ENCODE measurements around the gene TGFBR3L. TPM values are rescaled to one million over a fixed set of nuclear protein-coding genes. Genes with fewer than 3 reads are reported as not detected.
A peak's percentile ranks its signal among the peaks of the same experiment; 100 is the strongest.

Gene TGFBR3L
- total RNA-seq, 1 donor: 0.86 TPM

DNA sequence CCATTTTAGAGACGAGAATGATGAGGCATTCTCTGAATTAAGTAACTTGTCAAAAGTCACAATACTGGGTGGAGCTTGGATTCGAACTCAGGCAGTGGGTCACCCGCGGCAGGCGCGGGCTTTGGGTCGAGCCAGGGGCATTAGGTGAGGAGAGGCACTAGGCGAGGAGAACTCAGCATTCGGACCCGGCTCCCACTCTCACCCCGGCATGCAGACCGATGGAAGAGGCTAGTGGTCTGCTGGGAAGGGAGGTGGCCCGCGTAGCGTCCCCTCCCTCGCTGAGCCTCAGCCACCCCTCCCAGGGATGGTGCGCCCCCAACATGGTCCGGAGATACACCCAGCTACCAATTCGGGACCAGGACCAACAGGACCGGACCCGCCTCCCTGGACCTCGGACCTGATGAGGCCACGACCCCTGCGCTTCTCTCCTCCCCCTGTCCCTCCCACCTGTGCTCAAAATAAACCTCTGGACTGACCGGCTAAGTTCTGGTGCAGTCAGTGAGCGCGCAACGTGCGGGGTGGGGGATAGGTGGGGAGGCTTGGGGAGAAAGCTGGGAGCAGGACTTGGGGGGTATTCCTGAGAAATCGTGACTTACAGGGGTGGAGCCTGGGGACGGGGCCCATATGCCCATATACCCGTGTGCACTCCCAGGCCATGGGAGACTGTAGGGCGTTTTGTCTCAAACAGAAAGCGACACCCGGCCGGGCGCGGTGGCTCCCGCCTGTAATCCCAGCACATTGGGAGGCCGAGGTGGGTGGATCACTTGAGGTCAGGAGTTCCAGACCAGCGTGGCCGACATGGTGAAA, 4.2 kb downstream of the TGFBR3L start:
- DNase-seq (ENCODE audit: low read depth): no peak
- no peak overlapping the region for H3K4me3 ChIP-seq (ENCODE audit: low read depth, low read length)
- TF ChIP-seq, protein P1, sequence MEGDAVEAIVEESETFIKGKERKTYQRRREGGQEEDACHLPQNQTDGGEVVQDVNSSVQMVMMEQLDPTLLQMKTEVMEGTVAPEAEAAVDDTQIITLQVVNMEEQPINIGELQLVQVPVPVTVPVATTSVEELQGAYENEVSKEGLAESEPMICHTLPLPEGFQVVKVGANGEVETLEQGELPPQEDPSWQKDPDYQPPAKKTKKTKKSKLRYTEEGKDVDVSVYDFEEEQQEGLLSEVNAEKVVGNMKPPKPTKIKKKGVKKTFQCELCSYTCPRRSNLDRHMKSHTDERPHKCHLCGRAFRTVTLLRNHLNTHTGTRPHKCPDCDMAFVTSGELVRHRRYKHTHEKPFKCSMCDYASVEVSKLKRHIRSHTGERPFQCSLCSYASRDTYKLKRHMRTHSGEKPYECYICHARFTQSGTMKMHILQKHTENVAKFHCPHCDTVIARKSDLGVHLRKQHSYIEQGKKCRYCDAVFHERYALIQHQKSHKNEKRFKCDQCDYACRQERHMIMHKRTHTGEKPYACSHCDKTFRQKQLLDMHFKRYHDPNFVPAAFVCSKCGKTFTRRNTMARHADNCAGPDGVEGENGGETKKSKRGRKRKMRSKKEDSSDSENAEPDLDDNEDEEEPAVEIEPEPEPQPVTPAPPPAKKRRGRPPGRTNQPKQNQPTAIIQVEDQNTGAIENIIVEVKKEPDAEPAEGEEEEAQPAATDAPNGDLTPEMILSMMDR (IDR thresholded peaks at IDR 0.05; ENCODE audit: insufficient read depth, low read depth, low read length): no peak

DNA sequence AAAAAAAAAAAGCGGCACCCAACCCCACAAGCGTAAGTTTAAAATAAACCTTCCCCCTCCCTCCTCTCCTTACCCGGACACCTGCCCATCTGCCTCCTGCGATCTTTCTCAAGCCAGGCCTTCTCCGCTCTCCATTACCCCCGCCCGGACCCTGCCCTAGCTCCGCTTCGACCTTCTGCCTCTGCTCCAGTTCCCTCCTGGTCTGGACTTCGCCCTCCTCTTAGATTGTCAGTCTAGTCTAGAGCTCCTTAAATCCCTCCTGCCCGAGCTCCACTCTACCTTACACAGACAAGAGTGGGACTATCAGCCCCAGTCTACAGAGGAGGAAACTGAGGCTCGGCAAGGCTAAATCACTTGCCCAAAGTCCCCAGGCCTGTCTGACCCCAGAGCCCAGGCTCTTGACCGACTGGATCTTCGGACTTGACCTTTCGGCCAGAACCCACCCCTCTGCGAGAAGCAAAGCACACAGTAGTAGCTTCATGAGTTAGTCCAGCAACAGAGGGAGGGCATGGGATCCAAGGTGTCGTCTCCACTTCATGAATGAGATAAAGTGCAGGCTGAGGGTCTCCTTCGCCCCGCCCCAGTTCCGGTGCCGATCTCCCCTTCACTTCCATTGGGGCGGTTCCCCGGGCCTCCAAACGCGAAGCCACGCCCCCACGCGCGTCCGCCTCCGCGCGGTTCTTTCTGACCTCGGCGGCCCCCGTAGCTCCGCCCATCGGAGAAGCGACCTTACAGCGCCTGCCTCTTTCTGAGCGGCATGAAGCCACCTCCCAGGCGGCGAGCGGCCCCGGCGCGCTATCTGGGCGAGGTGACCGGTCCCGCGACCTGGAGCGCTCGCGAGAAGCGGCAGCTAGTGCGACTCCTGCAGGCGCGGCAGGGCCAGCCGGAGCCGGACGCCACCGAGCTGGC, 5.2 kb downstream of the TGFBR3L start, which contains the start of gene SNAPC2:
TSS of gene SNAPC2 (plus strand) at position 729 of the 909 bp plus-strand sequence. CDS start at position 758, 29 bp downstream.
- peak; percentile 95 for DNase-seq (ENCODE audit: low read depth)
- TF ChIP-seq, protein P1 (IDR thresholded peaks at IDR 0.05; ENCODE audit: insufficient read depth, low read depth, low read length): no peak
- peak within 1 kb of the TSS; percentile 75 for H3K4me3 ChIP-seq (ENCODE audit: low read depth, low read length)

DNA sequence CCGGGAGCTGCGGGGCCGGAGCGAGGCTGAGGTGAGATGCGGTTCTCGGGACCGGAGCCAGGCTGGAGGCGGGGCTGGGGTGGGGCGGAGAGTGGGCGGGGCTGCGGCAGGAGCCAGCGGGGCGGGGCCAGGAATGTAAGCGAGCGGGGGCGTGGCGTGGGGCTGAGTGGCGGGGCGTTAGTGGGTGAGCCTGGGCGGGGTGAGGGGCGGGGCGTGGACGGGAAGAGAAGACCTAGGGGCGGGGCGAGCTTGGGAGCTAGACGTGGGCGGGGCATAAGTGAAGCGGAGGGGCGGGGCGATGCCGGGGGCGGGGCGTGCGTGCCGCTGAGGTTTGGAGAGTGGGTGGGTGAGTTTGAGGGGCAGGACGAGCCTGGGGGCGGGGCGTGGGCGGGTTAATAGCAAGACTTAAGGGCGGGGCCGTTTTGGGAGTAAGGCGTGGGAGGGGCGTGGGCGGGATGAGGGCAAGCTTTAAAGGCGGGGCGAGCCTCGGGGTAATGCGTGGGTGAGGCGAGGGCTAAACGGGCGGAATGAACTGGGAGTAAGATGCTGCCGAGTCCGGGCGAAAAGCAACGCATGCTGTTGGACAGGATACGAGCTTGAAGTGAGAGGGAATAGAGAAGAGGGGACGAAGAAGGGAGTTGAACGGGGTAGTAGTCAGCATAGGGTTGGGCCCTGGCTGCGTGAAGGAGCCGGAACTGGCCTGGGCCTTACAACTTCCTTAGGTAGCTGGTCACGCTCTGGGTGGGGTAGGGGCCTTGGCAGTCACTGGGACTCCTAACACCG, 6.1 kb downstream of the TGFBR3L start:
- peak; percentile 99 for DNase-seq (ENCODE audit: low read depth)
- TF ChIP-seq, protein P1 (IDR thresholded peaks at IDR 0.05; ENCODE audit: insufficient read depth, low read depth, low read length): no peak

DNA sequence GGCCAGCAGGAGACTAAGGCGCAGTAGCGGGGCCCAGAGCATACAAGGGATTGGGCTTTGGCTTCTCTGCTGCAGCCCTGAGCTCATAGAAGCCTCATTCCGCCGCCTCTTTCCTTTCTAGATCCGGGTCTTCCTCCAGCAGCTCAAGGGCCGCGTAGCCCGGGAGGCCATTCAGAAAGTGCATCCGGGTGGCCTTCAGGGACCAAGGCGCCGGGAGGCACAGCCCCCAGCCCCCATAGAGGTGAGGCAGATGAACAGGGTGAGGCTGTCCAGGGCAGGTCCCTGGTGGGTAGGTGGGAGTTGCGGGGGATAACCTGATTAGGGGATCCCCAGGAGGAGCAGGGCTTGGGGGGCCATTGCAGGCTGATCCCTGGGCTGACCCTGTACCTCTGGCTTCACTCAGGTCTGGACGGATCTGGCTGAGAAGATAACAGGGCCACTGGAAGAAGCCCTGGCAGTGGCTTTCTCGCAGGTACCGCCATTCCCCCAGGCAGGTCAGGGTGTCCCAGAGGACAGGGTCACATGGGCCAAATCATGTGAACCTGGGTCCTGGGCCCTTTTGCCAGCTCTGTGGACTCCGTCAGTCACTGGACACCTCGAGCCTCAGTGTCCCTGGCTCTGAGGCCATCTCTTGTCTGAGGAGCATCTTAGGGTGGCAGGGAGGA, 6.8 kb downstream of the TGFBR3L start:
- TF ChIP-seq, protein P1 (IDR thresholded peaks at IDR 0.05; ENCODE audit: insufficient read depth, low read depth, low read length): no peak
- peak overlapping the region; percentile 66 for H3K4me3 ChIP-seq (ENCODE audit: low read depth, low read length)
- DNase-seq (ENCODE audit: low read depth): no peak

More for the DNA sequence above, 6.1 kb downstream of the TGFBR3L start:
- peak overlapping the region; percentile 75 for H3K4me3 ChIP-seq (ENCODE audit: low read depth, low read length)

DNA sequence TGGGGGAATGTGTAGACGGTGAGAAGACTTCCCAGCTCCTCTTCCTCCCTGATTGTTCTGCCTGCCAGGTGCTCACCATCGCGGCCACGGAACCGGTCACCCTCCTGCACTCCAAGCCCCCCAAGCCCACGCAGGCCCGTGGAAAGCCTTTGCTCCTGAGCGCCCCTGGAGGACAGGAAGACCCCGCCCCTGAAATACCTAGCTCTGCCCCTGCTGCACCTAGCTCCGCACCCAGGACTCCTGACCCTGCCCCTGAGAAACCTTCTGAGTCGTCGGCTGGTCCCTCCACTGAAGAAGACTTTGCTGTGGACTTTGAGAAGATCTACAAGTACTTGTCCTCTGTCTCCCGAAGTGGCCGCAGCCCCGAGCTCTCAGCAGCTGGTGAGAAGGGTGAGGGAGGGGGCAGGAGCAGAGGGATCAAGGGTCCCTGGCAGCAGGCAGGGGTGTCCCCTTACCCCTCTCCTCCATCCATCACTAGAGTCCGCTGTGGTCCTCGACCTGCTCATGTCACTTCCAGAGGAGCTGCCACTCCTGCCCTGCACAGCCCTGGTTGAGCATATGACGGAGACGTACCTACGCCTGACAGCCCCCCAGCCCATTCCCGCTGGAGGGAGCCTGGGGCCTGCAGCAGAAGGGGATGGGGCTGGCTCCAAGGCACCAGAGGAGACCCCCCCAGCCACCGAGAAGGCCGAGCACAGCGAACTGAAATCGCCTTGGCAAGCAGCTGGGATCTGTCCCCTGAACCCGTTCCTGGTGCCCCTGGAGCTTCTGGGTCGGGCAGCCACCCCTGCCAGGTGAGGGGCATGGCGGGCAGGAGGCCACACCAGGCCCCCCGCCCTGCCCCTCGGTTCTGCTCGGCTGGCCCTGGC, 7.6 kb downstream of the TGFBR3L start:
- no peak overlapping the region for H3K4me3 ChIP-seq (ENCODE audit: low read depth, low read length)
- no peak for DNase-seq (ENCODE audit: low read depth)
- TF ChIP-seq, protein P1 (IDR thresholded peaks at IDR 0.05; ENCODE audit: insufficient read depth, low read depth, low read length): no peak

Data from fibroblast of villous mesenchyme (primary cell).